ENCODE results near the gene CDH8.

Gene CDH8

GRCh38 chr16:61908426-61908825 is 127.8 kb downstream of the CDH8 start:
- no peak overlapping the region for H3K9ac ChIP-seq (ENCODE audit: low read depth, low read length)
- H3K27me3 ChIP-seq (ENCODE audit: insufficient read depth, low read length, poor library complexity): no peaks in the 10 kb centered on the region
- H3K27ac ChIP-seq (ENCODE audit: low read length): no peak overlapping the region
- H3K9me3 ChIP-seq (ENCODE audit: insufficient read depth, low read length, severe bottlenecking): no peaks in the 10 kb centered on the region
- no peak overlapping the region for H3K4me3 ChIP-seq (ENCODE audit: low read depth in 1 of 2, low read length in 2 of 2)
- H4K20me1 ChIP-seq (ENCODE audit: insufficient read depth, low read length): no peaks in the 10 kb centered on the region
- TF ChIP-seq EZH2 (IDR thresholded peaks at IDR 0.05; ENCODE audit: borderline replicate concordance, low read depth, low read length, severe bottlenecking): no peak
- no peak for TF ChIP-seq CTCF (IDR thresholded peaks at IDR 0.05; ENCODE audit: borderline replicate concordance, extremely low read depth, low read length, poor library complexity, severe bottlenecking)
- H3K79me2 ChIP-seq (ENCODE audit: insufficient read depth, low read length): no peaks in the 10 kb centered on the region
- DNase-seq (no peak), ATAC-seq (ENCODE audit: insufficient read depth, low read depth) (no peak)
- no peaks in the 10 kb centered on the region for H3K36me3 ChIP-seq (ENCODE audit: insufficient read depth, low read length)
- H3K4me2 ChIP-seq (ENCODE audit: insufficient read depth, low read length): no peak overlapping the region
- H2AFZ ChIP-seq (ENCODE audit: low read depth, low read length): no peak overlapping the region
- no peaks in the 10 kb centered on the region for H3K4me1 ChIP-seq (ENCODE audit: insufficient read depth, low read length)

- H3K9ac ChIP-seq (ENCODE audit: low read depth, low read length): no peak overlapping the region
- DNase-seq (no peak), ATAC-seq (ENCODE audit: insufficient read depth, low read depth) (no peak)
- no peaks in the 10 kb centered on the region for H3K27me3 ChIP-seq (ENCODE audit: insufficient read depth, low read length, poor library complexity)
- H3K27ac ChIP-seq (ENCODE audit: low read length): no peak overlapping the region
- TF ChIP-seq EZH2 (IDR thresholded peaks at IDR 0.05; ENCODE audit: borderline replicate concordance, low read depth, low read length, severe bottlenecking) (no peak), CTCF (IDR thresholded peaks at IDR 0.05; ENCODE audit: borderline replicate concordance, extremely low read depth, low read length, poor library complexity, severe bottlenecking) (no peak)
- no peak overlapping the region for H3K4me3 ChIP-seq (ENCODE audit: low read depth in 1 of 2, low read length in 2 of 2)
- no peaks in the 10 kb centered on the region for H3K79me2 ChIP-seq (ENCODE audit: insufficient read depth, low read length)
- H3K4me2 ChIP-seq (ENCODE audit: insufficient read depth, low read length): no peak overlapping the region
- H4K20me1 ChIP-seq (ENCODE audit: insufficient read depth, low read length): no peaks in the 10 kb centered on the region
- no peaks in the 10 kb centered on the region for H3K36me3 ChIP-seq (ENCODE audit: insufficient read depth, low read length)
- H3K4me1 ChIP-seq (ENCODE audit: insufficient read depth, low read length): no peaks in the 10 kb centered on the region
- H3K9me3 ChIP-seq (ENCODE audit: insufficient read depth, low read length, severe bottlenecking): no peaks in the 10 kb centered on the region
- no peak overlapping the region for H2AFZ ChIP-seq (ENCODE audit: low read depth, low read length)
Observed at GRCh38 chr16:61901689-61902088, 134.5 kb downstream of the CDH8 start.

GRCh38 chr16:61900482-61900881 is 135.8 kb downstream of the CDH8 start:
- Histone ChIP-seq H3K4me2 (ENCODE audit: insufficient read depth, low read length) (no peak overlapping the region), H3K36me3 (ENCODE audit: insufficient read depth, low read length) (no peaks in the 10 kb centered on the region)
- TF ChIP-seq CTCF (IDR thresholded peaks at IDR 0.05; ENCODE audit: borderline replicate concordance, extremely low read depth, low read length, poor library complexity, severe bottlenecking) (no peak), EZH2 (IDR thresholded peaks at IDR 0.05; ENCODE audit: borderline replicate concordance, low read depth, low read length, severe bottlenecking) (no peak)

GRCh38 chr16:61897657-61898056 is 138.6 kb downstream of the CDH8 start:
- no peaks in the 10 kb centered on the region for H3K27me3 ChIP-seq (ENCODE audit: insufficient read depth, low read length, poor library complexity)

More at GRCh38 chr16:61900482-61900881, 135.8 kb downstream of the CDH8 start:
- Histone ChIP-seq H3K9ac (ENCODE audit: low read depth, low read length) (no peak overlapping the region), H3K9me3 (ENCODE audit: insufficient read depth, low read length, severe bottlenecking) (no peaks in the 10 kb centered on the region), H3K79me2 (ENCODE audit: insufficient read depth, low read length) (no peaks in the 10 kb centered on the region), H3K27me3 (ENCODE audit: insufficient read depth, low read length, poor library complexity) (no peaks in the 10 kb centered on the region), H3K27ac (ENCODE audit: low read length) (no peak overlapping the region), H3K4me3 (ENCODE audit: low read depth in 1 of 2, low read length in 2 of 2) (no peak overlapping the region), H4K20me1 (ENCODE audit: insufficient read depth, low read length) (no peaks in the 10 kb centered on the region), H3K4me1 (ENCODE audit: insufficient read depth, low read length) (no peaks in the 10 kb centered on the region), H2AFZ (ENCODE audit: low read depth, low read length) (no peak overlapping the region)
- DNase-seq (no peak), ATAC-seq (ENCODE audit: insufficient read depth, low read depth) (no peak)

More at GRCh38 chr16:61897657-61898056, 138.6 kb downstream of the CDH8 start:
- Histone ChIP-seq H3K4me3 (ENCODE audit: low read depth in 1 of 2, low read length in 2 of 2) (no peak overlapping the region), H4K20me1 (ENCODE audit: insufficient read depth, low read length) (no peaks in the 10 kb centered on the region), H3K4me2 (ENCODE audit: insufficient read depth, low read length) (no peak overlapping the region), H2AFZ (ENCODE audit: low read depth, low read length) (no peak overlapping the region), H3K79me2 (ENCODE audit: insufficient read depth, low read length) (no peaks in the 10 kb centered on the region), H3K27ac (ENCODE audit: low read length) (no peak overlapping the region), H3K9me3 (ENCODE audit: insufficient read depth, low read length, severe bottlenecking) (no peaks in the 10 kb centered on the region), H3K36me3 (ENCODE audit: insufficient read depth, low read length) (no peaks in the 10 kb centered on the region), H3K9ac (ENCODE audit: low read depth, low read length) (no peak overlapping the region), H3K4me1 (ENCODE audit: insufficient read depth, low read length) (no peaks in the 10 kb centered on the region)
- DNase-seq (no peak), ATAC-seq (ENCODE audit: insufficient read depth, low read depth) (no peak)
- no peak for TF ChIP-seq EZH2 (IDR thresholded peaks at IDR 0.05; ENCODE audit: borderline replicate concordance, low read depth, low read length, severe bottlenecking)
- TF ChIP-seq CTCF (IDR thresholded peaks at IDR 0.05; ENCODE audit: borderline replicate concordance, extremely low read depth, low read length, poor library complexity, severe bottlenecking): no peak

All from DND-41 (cell line).